B cell (primary cell): ENCODE data around the gene PPP2R5A. TPM values are rescaled to one million over a fixed set of nuclear protein-coding genes. Genes with fewer than 3 reads are reported as not detected.

ENCODE experiments used
- ATAC-seq: fragments of 200-7000 bp; cut with Tn5 transposase; one replicate; pipeline ENCODE4 v1.10.0; 2021; ENCODE audit warnings: low read depth, mild to moderate bottlenecking, moderate number of reproducible peaks, moderate library complexity
- CTCF ChIA-PET: fragments of 350-600 bp; sonication (Branson Sonifier 250); formaldehyde crosslinking; loops from one replicate; lab custom pipeline; 2021; ENCODE audit warnings: antibody characterized with exemption, inconsistent platforms; lab: Charles Lee
- POLR2A ChIA-PET: fragments of 350-600 bp; sonication (Branson Sonifier 250); formaldehyde crosslinking; loops from one replicate; lab custom pipeline; 2021; ENCODE audit warnings: antibody characterized with exemption; lab: Charles Lee
- DNase-seq: peaks from one replicate; pipeline ENCODE4 v3.0.0; 2013
- H2AFZ ChIP-seq: 2 replicates; pipeline ENCODE4 v1.6.1; 2012; ENCODE audit warnings: mild to moderate bottlenecking, low read depth, low read length; ENCODE audit not compliant: insufficient read depth, poor library complexity, severe bottlenecking
- H3K27ac ChIP-seq, 2 donors: 1 replicate in 1 of 2; 2 replicates in 1 of 2; pipeline ENCODE4 v1.5.1; 2012 to 2013; ENCODE audit warnings: low read length in 2 of 2, mild to moderate bottlenecking in 2 of 2, moderate library complexity in 1 of 2
- H3K27me3 ChIP-seq, 4 experiments: fragments of 200-600 bp in 1 of 4; sonication (generic) in 1 of 4; replicated peaks in 1 of 4; 1 replicate in 2 of 4; 2 replicates in 2 of 4; pipeline versions ENCODE4 v1.6.1 to v1.7.0; 2013 to 2016; ENCODE audit warnings: low read length in 3 of 4, mild to moderate bottlenecking in 2 of 4, mixed read lengths in 1 of 4, moderate library complexity in 1 of 4; ENCODE audit not compliant: insufficient read depth in 4 of 4, control insufficient read depth in 3 of 4; ENCODE audit errors: control extremely low read depth in 1 of 4
- H3K36me3 ChIP-seq, 2 experiments: replicated peaks in 1 of 2; 1 replicate in 1 of 2; 2 replicates in 1 of 2; pipeline versions ENCODE4 v1.6.1 to v1.7.1; 2013; ENCODE audit warnings: low read length in 1 of 2; ENCODE audit not compliant: insufficient read depth in 2 of 2, control insufficient read depth in 1 of 2; ENCODE audit errors: control extremely low read depth in 1 of 2, extremely low read depth in 1 of 2
- H3K4me1 ChIP-seq, 2 donors: fragments of 200-600 bp in 1 of 2; sonication (generic) in 1 of 2; 1 replicate in 1 of 2; 2 replicates in 1 of 2; pipeline versions ENCODE4 v1.5.1 to v1.6.1; 2013 to 2017; ENCODE audit warnings: low read length in 2 of 2; ENCODE audit not compliant: control insufficient read depth in 2 of 2, insufficient read depth in 2 of 2
- H3K4me2 ChIP-seq: replicated peaks from 2 replicates; pipeline ENCODE3; 2012; ENCODE audit warnings: mild to moderate bottlenecking, low read depth, low read length; ENCODE audit not compliant: poor library complexity, severe bottlenecking
- H3K4me3 ChIP-seq, 5 experiments: fragments of 200-600 bp in 1 of 5; sonication (generic) in 1 of 5; 1 replicate in 3 of 5; 2 replicates in 2 of 5; pipeline versions ENCODE4 v1.5.1 to v1.7.0; 2011 to 2016; ENCODE audit warnings: low read length in 4 of 5, mild to moderate bottlenecking in 4 of 5, low read depth in 2 of 5, control low read depth in 1 of 5, moderate library complexity in 1 of 5; ENCODE audit not compliant: insufficient read depth in 1 of 5; ENCODE audit errors: control extremely low read depth in 1 of 5, extremely low read depth in 1 of 5
- H3K79me2 ChIP-seq: fragments of 200-600 bp; sonication (generic); one replicate; pipeline ENCODE4 v1.6.0; 2016; ENCODE audit warnings: low read length; ENCODE audit not compliant: control insufficient read depth, insufficient read depth
- H3K9ac ChIP-seq: fragments of 200-600 bp; sonication (generic); 2 replicates; pipeline ENCODE4 v1.6.1; 2017; ENCODE audit warnings: mild to moderate bottlenecking, low read length, moderate library complexity
- H3K9me3 ChIP-seq, 3 donors: one replicate each; pipeline versions ENCODE4 v1.6.1 to v1.7.1; 2013; ENCODE audit warnings: low read length in 2 of 3; ENCODE audit not compliant: control insufficient read depth in 2 of 3, insufficient read depth in 1 of 3; ENCODE audit errors: control extremely low read depth in 1 of 3
- H4K20me1 ChIP-seq: 2 replicates; pipeline ENCODE4 v1.6.0; 2012; ENCODE audit warnings: mild to moderate bottlenecking, low read length; ENCODE audit not compliant: insufficient read depth, control insufficient read depth, poor library complexity, severe bottlenecking
- H3K27ac Mint-ChIP-seq: one replicate; pipeline ENCODE4 v1.8.0; 2021; ENCODE audit warnings: mixed read lengths
- H3K27me3 Mint-ChIP-seq: one replicate; pipeline ENCODE4 v1.8.0; 2021; ENCODE audit warnings: mixed read lengths
- H3K4me1 Mint-ChIP-seq: one replicate; pipeline ENCODE4 v1.8.0; 2021; ENCODE audit warnings: mixed read lengths
- H3K4me3 Mint-ChIP-seq: one replicate; pipeline ENCODE4 v1.8.0; 2021; ENCODE audit warnings: mixed read lengths
- H3K9me3 Mint-ChIP-seq: one replicate; pipeline ENCODE4 v1.8.0; 2022; ENCODE audit warnings: mixed read lengths; ENCODE audit not compliant: insufficient read depth
- EZH2 ChIP-seq: IDR thresholded peaks from 2 replicates; pipeline ENCODE4 v1.6.1; 2012; ENCODE audit warnings: borderline replicate concordance, low read depth, mild to moderate bottlenecking, moderate library complexity, low read length; ENCODE audit not compliant: insufficient read depth, poor library complexity, severe bottlenecking
- WGBS: methylation state at CpG from one replicate; pipeline ENCODE4 v1.1.5; 2013; ENCODE audit warnings: missing lambda C conversion rate; ENCODE audit not compliant: insufficient coverage; 5-methylcytosine and 5-hydroxymethylcytosine counted together
- intact Hi-C: fragments of 100-400 bp; cut with micrococcal nuclease; formaldehyde crosslinking; loops from one replicate; pipeline ENCODE4 v1.10.0; 2022
- polyA plus RNA-seq: library from polyadenylated mRNA; depleted of rRNA; stranded (reverse); fragments of >200 nt; gene quantifications from 2 replicates; pipeline ENCODE4 v1.2.3, GENCODE V29; 2012
- total RNA-seq, 2 donors: library from RNA; stranded (reverse); fragments of 120-200 nt in 1 of 2; gene quantifications; 1 replicate in 1 of 2; 2 replicates in 1 of 2; pipeline versions ENCODE4 v1.2.3 to v1.2.4, GENCODE V29; 2013 to 2022
- TF ChIP-seq, protein P1 (sequence below): fragments of 200-600 bp; IDR thresholded peaks from one replicate; pipeline ENCODE4 v1.8.0; 2022; ENCODE audit warnings: antibody characterized with exemption, mild to moderate bottlenecking

The PPP2R5A gene
- total and polyA plus RNA-seq, 2 donors (not counting 1 experiment from before 2014, with no cell fraction given), result 22.4 to 43.4 TPM

DNA sequence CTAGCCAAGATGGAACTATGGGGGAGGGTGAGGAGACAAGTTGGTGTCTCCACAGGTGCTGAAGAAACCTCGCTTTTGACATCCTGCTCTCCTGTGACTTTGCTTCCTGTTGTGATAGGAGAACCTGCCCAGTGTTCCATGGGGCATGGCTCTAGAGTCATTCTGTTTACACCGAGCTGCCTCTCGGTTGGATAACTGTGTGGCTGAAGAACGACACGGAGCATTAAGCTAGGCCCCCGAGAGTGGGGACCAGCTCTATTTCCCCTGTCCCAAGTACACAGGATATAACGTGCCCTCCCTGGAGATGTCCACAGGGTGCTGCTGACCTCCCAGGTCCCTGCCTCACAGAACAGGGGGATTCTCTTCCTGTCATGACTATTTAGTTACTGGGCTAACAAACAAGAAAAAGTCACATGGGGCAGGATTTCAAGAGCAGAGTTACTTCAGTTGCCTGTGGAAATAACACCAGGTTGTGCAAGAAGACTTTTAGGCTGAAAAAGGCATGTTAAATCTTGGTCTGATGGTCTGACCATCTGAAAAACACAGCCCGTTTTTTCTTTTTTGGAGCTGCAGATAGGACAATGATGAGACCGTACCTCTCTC, 29.4 kb upstream of the PPP2R5A start:
- ChIA-PET POLR2A (no interaction called here), CTCF (interaction anchor here (0.7 kb wide), 1 partner anchor 184 kb away, joined by 3 read pairs; no protein-coding TSS in a partner anchor)
- ATAC-seq (peak; percentile 54), DNase-seq (peak; percentile 25)
- Histone ChIP-seq H3K4me2 (peak overlapping the region; percentile 52), H2AFZ (peak overlapping the region; percentile 72), H3K4me3 (peak overlapping the region in 2 of 5 experiments; percentile 11 to 12), H4K20me1 (no peaks in the 10 kb centered on the region), H3K27me3 (no peaks in the 10 kb centered on the region), H3K4me1 (peaks cover 30 to 34% of the 10 kb centered on the region in 2 donors), H3K79me2 (no peaks in the 10 kb centered on the region), H3K9ac (peak overlapping the region; percentile 17), H3K36me3 (no peaks in the 10 kb centered on the region), H3K9me3 (peaks cover 0 to 6% (median 0%) of the 10 kb centered on the region in 3 donors), H3K27ac (peak overlapping the region; percentile 71 to 78)
- intact Hi-C loops, result no loop called here
- WGBS, result 1% methylated on average over 7 of the region's 9 CpGs
- Mint-ChIP-seq H3K27ac (peak overlapping the region; percentile 82), H3K4me3 (peak overlapping the region; percentile 52), H3K9me3 (no peaks in the 10 kb centered on the region), H3K4me1 (peaks cover 36% of the 10 kb centered on the region), H3K27me3 (no peaks in the 10 kb centered on the region)
- no peak for TF ChIP-seq EZH2
- TF ChIP-seq, protein P1, sequence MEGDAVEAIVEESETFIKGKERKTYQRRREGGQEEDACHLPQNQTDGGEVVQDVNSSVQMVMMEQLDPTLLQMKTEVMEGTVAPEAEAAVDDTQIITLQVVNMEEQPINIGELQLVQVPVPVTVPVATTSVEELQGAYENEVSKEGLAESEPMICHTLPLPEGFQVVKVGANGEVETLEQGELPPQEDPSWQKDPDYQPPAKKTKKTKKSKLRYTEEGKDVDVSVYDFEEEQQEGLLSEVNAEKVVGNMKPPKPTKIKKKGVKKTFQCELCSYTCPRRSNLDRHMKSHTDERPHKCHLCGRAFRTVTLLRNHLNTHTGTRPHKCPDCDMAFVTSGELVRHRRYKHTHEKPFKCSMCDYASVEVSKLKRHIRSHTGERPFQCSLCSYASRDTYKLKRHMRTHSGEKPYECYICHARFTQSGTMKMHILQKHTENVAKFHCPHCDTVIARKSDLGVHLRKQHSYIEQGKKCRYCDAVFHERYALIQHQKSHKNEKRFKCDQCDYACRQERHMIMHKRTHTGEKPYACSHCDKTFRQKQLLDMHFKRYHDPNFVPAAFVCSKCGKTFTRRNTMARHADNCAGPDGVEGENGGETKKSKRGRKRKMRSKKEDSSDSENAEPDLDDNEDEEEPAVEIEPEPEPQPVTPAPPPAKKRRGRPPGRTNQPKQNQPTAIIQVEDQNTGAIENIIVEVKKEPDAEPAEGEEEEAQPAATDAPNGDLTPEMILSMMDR, result no peak

DNA sequence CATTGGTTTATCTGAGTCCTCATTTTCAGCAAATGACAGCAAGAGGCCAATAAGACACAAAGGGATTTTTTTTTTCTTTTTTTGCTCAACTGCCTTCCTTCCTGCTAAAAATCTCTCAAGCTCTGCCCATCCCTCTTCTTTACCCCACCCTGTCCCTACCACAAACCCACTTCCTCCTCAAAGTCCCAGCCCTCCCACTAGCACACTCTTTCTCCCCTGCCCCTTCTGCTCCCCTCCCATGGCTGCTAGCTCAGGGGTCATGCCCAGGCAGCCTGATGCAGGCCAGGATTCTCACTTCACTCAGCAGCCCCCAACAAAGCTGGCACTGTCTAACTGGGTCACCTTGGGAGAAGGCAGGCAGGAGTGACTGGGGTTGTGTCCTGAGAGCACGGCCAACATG, 28.8 kb upstream of the PPP2R5A start:
- peaks cover 30 to 34% of the 10 kb centered on the region in 2 donors for H3K4me1 ChIP-seq
- H3K27ac Mint-ChIP-seq, result peak overlapping the region; percentile 82
- H4K20me1 ChIP-seq, result no peaks in the 10 kb centered on the region
- no peaks in the 10 kb centered on the region for H3K79me2 ChIP-seq
- peak overlapping the region; percentile 52 for H3K4me2 ChIP-seq
- peak overlapping the region; percentile 72 for H2AFZ ChIP-seq
- POLR2A ChIA-PET, result no interaction called here
- H3K36me3 ChIP-seq, result no peaks in the 10 kb centered on the region
- TF ChIP-seq, protein P1, result no peak
- TF ChIP-seq EZH2, result no peak
- H3K9me3 Mint-ChIP-seq, result no peaks in the 10 kb centered on the region
- peak overlapping the region; percentile 17 for H3K9ac ChIP-seq
- H3K4me1 Mint-ChIP-seq, result peaks cover 34% of the 10 kb centered on the region
- no peaks in the 10 kb centered on the region for H3K27me3 Mint-ChIP-seq
- H3K9me3 ChIP-seq, result peaks cover 0 to 6% (median 0%) of the 10 kb centered on the region in 3 donors
- peak overlapping the region; percentile 52 for H3K4me3 Mint-ChIP-seq
- ATAC-seq, result peak; percentile 75
- peak; percentile 39 for DNase-seq
- no CpG with 5 or more reads among the region's 1 CpG for WGBS
- peak overlapping the region; percentile 71 to 78 for H3K27ac ChIP-seq
- intact Hi-C loops, result no loop called here
- H3K27me3 ChIP-seq, result no peaks in the 10 kb centered on the region
- H3K4me3 ChIP-seq, result peak overlapping the region in 1 of 5 experiments; percentile 11
- CTCF ChIA-PET, result no interaction called here
